H9 (cell line): Measurements from ENCODE around the gene SRA1. TPM values are rescaled to one million over a fixed set of nuclear protein-coding genes. Genes with fewer than 3 reads are reported as not detected.

ENCODE experiments used
- DNase-seq: peaks from one replicate; pipeline ENCODE4 v3.0.0-alpha.2; 2017
- H2AFZ ChIP-seq: one replicate; pipeline ENCODE4 v1.6.1; 2013; ENCODE audit warnings: mild to moderate bottlenecking, low read length, control low read depth, moderate library complexity
- H2AK5ac ChIP-seq: 2 replicates; pipeline ENCODE4 v1.6.1; 2013; ENCODE audit warnings: low read length, control low read depth, mixed read lengths; ENCODE audit not compliant: insufficient read length
- H2BK120ac ChIP-seq: one replicate; pipeline ENCODE4 v1.6.1; 2013; ENCODE audit warnings: low read depth, mild to moderate bottlenecking, low read length, control low read depth, inconsistent platforms; ENCODE audit not compliant: poor library complexity, severe bottlenecking
- H2BK12ac ChIP-seq: 2 replicates; pipeline ENCODE4 v1.6.1; 2013; ENCODE audit warnings: low read length, control low read depth, mixed read lengths, low read depth; ENCODE audit not compliant: insufficient read length
- H2BK15ac ChIP-seq: 2 replicates; pipeline ENCODE4 v1.6.1; 2013; ENCODE audit warnings: low read depth, low read length, control low read depth
- H2BK20ac ChIP-seq: one replicate; pipeline ENCODE4 v1.6.1; 2013; ENCODE audit warnings: low read depth, mild to moderate bottlenecking, low read length, control low read depth, inconsistent platforms; ENCODE audit not compliant: poor library complexity, severe bottlenecking
- H2BK5ac ChIP-seq: 2 replicates; pipeline ENCODE4 v1.6.1; 2013; ENCODE audit warnings: low read length, control low read depth, mixed read lengths; ENCODE audit not compliant: insufficient read length
- H3K14ac ChIP-seq: 2 replicates; pipeline ENCODE4 v1.6.1; 2013; ENCODE audit warnings: low read length, control low read depth; ENCODE audit not compliant: insufficient read depth
- H3K18ac ChIP-seq: 2 replicates; pipeline ENCODE4 v1.6.1; 2013; ENCODE audit warnings: low read depth, mild to moderate bottlenecking, mixed read lengths, low read length, control low read depth; ENCODE audit not compliant: insufficient read length
- H3K23ac ChIP-seq: 2 replicates; pipeline ENCODE4 v1.6.1; 2013; ENCODE audit warnings: low read length, control low read depth, mixed read lengths, low read depth; ENCODE audit not compliant: insufficient read length
- H3K23me2 ChIP-seq: 2 replicates; pipeline ENCODE4 v1.6.1; 2013; ENCODE audit warnings: low read depth, mild to moderate bottlenecking, mixed read lengths, low read length, control low read depth; ENCODE audit not compliant: insufficient read length, poor library complexity, severe bottlenecking
- H3K27ac ChIP-seq: 2 replicates; pipeline ENCODE4 v1.5.1; 2013; ENCODE audit warnings: low read length, control low read depth, mixed read lengths, low read depth; ENCODE audit not compliant: insufficient read length
- H3K27me3 ChIP-seq: 2 replicates; pipeline ENCODE4 v1.6.1; 2013; ENCODE audit warnings: low read length, control low read depth, inconsistent platforms; ENCODE audit not compliant: insufficient read depth
- H3K4ac ChIP-seq: 2 replicates; pipeline ENCODE4 v1.6.1; 2013; ENCODE audit warnings: low read depth, mild to moderate bottlenecking, control low read depth, inconsistent platforms, low read length, moderate library complexity
- H3K4me1 ChIP-seq: 2 replicates; pipeline ENCODE4 v1.6.1; 2013; ENCODE audit warnings: low read length, control low read depth, inconsistent platforms; ENCODE audit not compliant: insufficient read depth
- H3K4me2 ChIP-seq: 2 replicates; pipeline ENCODE4 v1.6.1; 2013; ENCODE audit warnings: low read length, control low read depth, mixed read lengths; ENCODE audit not compliant: insufficient read length, insufficient read depth
- H3K56ac ChIP-seq: 2 replicates; pipeline ENCODE4 v1.6.1; 2013; ENCODE audit warnings: low read depth, mild to moderate bottlenecking, mixed read lengths, low read length, control low read depth; ENCODE audit not compliant: insufficient read length
- H3K79me1 ChIP-seq: 2 replicates; pipeline ENCODE4 v1.6.1; 2013; ENCODE audit warnings: low read depth, mild to moderate bottlenecking, moderate library complexity, low read length, control low read depth, inconsistent platforms; ENCODE audit not compliant: insufficient read depth, poor library complexity, severe bottlenecking
- H3K79me2 ChIP-seq: 2 replicates; pipeline ENCODE4 v1.6.1; 2013; ENCODE audit warnings: low read length, control low read depth, inconsistent platforms; ENCODE audit not compliant: insufficient read depth
- H3K9ac ChIP-seq: 2 replicates; pipeline ENCODE4 v1.6.1; 2013; ENCODE audit warnings: low read length, control low read depth, mixed read lengths; ENCODE audit not compliant: insufficient read length; ENCODE audit errors: extremely low read depth
- H3K9me3 ChIP-seq: one replicate; pipeline ENCODE4 v1.6.1; 2013; ENCODE audit warnings: low read depth, low read length, inconsistent platforms; ENCODE audit not compliant: control insufficient read depth
- H3T11ph ChIP-seq: one replicate; pipeline ENCODE4 v1.6.1; 2013; ENCODE audit warnings: mild to moderate bottlenecking, low read length, control low read depth, inconsistent platforms
- H4K20me1 ChIP-seq: one replicate; pipeline ENCODE4 v1.6.1; 2013; ENCODE audit not compliant: control insufficient read depth, insufficient read length, insufficient read depth
- H4K5ac ChIP-seq: 2 replicates; pipeline ENCODE4 v1.6.1; 2013; ENCODE audit warnings: low read depth, mild to moderate bottlenecking, mixed read lengths, low read length, control low read depth; ENCODE audit not compliant: insufficient read length
- H4K8ac ChIP-seq: replicated peaks from 2 replicates; pipeline ENCODE4 v1.6.1; 2013; ENCODE audit warnings: low read length, control low read depth, mixed read lengths, low read depth; ENCODE audit not compliant: insufficient read length
- H4K91ac ChIP-seq: 2 replicates; pipeline ENCODE4 v1.6.1; 2013; ENCODE audit warnings: low read depth, mild to moderate bottlenecking, moderate library complexity, mixed read lengths, low read length, control low read depth; ENCODE audit not compliant: insufficient read length
- H3K27ac Mint-ChIP-seq, 3 experiments: 2 replicates in 2 of 3; 3 replicates in 1 of 3; pipeline ENCODE4 v1.8.0; 2020 to 2021; ENCODE audit warnings: mixed read lengths in 3 of 3, mild to moderate bottlenecking in 1 of 3, moderate library complexity in 1 of 3
- H3K27me3 Mint-ChIP-seq: 2 replicates; pipeline ENCODE4 v1.8.0; 2021; ENCODE audit warnings: low read depth, mild to moderate bottlenecking, moderate library complexity, mixed read lengths
- H3K36me3 Mint-ChIP-seq, 3 experiments: 2 replicates in 2 of 3; 3 replicates in 1 of 3; pipeline ENCODE4 v1.8.0; 2020 to 2021; ENCODE audit warnings: low read depth in 3 of 3, mixed read lengths in 3 of 3; ENCODE audit not compliant: insufficient read depth in 1 of 3
- H3K4me1 Mint-ChIP-seq, 2 experiments: 2 replicates each; pipeline ENCODE4 v1.8.0; 2020; ENCODE audit warnings: mixed read lengths in 2 of 2
- H3K4me3 Mint-ChIP-seq, 2 experiments: 2 replicates in 1 of 2; 3 replicates in 1 of 2; pipeline ENCODE4 v1.8.0; 2020 to 2021; ENCODE audit warnings: mild to moderate bottlenecking in 2 of 2, mixed read lengths in 2 of 2, moderate library complexity in 1 of 2
- H3K9me3 Mint-ChIP-seq, 2 experiments: 2 replicates in 1 of 2; 3 replicates in 1 of 2; pipeline ENCODE4 v1.8.0; 2020; ENCODE audit warnings: mild to moderate bottlenecking in 2 of 2, mixed read lengths in 2 of 2, moderate library complexity in 1 of 2
- CTCF ChIP-seq: fragments of 200-600 bp; sonication (generic); conservative IDR thresholded peaks from 3 replicates; pipeline ENCODE4 v1.8.0; 2021; ENCODE audit warnings: antibody characterized with exemption, mild to moderate bottlenecking
- WGBS: extraction: QIAGEN DNeasy Blood & Tissue Kit; methylation state at CpG from one replicate; pipeline ENCODE4 v1.1.7; 2013; ENCODE audit warnings: missing lambda C conversion rate, low lambda C conversion rate, mixed read lengths; ENCODE audit not compliant: insufficient read length; ENCODE audit errors: extremely low coverage; 5-methylcytosine and 5-hydroxymethylcytosine counted together
- total RNA-seq: library from RNA; stranded (reverse); gene quantifications from 2 replicates; pipeline ENCODE4 v1.2.1, GENCODE V29; 2021

SRA1 gene
- total RNA-seq, 1 experiment from 2014 or later, result 49.3 TPM

GRCh38 chr5:140588311-140589070, 31.2 kb upstream of the SRA1 start:
- no peak overlapping the region for H2AFZ ChIP-seq
- no peak overlapping the region for H3K9ac ChIP-seq
- no peak overlapping the region for H3K27ac Mint-ChIP-seq
- peaks cover 5 to 6% of the 10 kb centered on the region in 2 experiments for H3K4me1 Mint-ChIP-seq
- no peaks in the 10 kb centered on the region for H3K79me2 ChIP-seq
- H2BK120ac ChIP-seq, result no peak overlapping the region
- no peak overlapping the region for H2BK20ac ChIP-seq
- H4K20me1 ChIP-seq, result no peaks in the 10 kb centered on the region
- H3K36me3 Mint-ChIP-seq, result no peaks in the 10 kb centered on the region
- no peak overlapping the region for H3K23ac ChIP-seq
- no peak for TF ChIP-seq CTCF
- H3K9me3 ChIP-seq, result no peaks in the 10 kb centered on the region
- H4K8ac ChIP-seq, result no peak overlapping the region
- H3K27me3 ChIP-seq, result no peaks in the 10 kb centered on the region
- no peak overlapping the region for H3K56ac ChIP-seq
- no peak overlapping the region for H3T11ph ChIP-seq
- peaks cover 4 to 6% of the 10 kb centered on the region in 2 experiments for H3K9me3 Mint-ChIP-seq
- no peak overlapping the region for H3K4me3 Mint-ChIP-seq
- no peaks in the 10 kb centered on the region for H3K79me1 ChIP-seq
- no peak overlapping the region for H4K5ac ChIP-seq
- no peaks in the 10 kb centered on the region for H3K4me1 ChIP-seq
- no peaks in the 10 kb centered on the region; the same call in none of the 2 replicates for H3K27me3 Mint-ChIP-seq
- no peak overlapping the region for H3K4ac ChIP-seq
- H3K14ac ChIP-seq, result no peak overlapping the region
- no peak overlapping the region for H2BK12ac ChIP-seq
- H3K27ac ChIP-seq, result no peak overlapping the region
- H2BK5ac ChIP-seq, result no peak overlapping the region
- H3K4me2 ChIP-seq, result no peak overlapping the region
- no peak overlapping the region for H2AK5ac ChIP-seq
- no peak overlapping the region for H2BK15ac ChIP-seq
- no CpG with 5 or more reads among the region's 5 CpGs for WGBS
- no peaks in the 10 kb centered on the region for H3K23me2 ChIP-seq
- no peak for DNase-seq
- H4K91ac ChIP-seq, result no peak overlapping the region
- no peak overlapping the region for H3K18ac ChIP-seq
